MM.1S (cell line): ENCODE results near the gene MLLT10.
"Not testable (repeated sequence)": the region's sequence is repeated elsewhere in the genome, so short reads cannot be mapped to it uniquely, and the experiment has no call there.

Source experiments
- DNase-seq: peaks from one replicate; pipeline ENCODE4 v3.0.0-alpha.2; 2015
- H2AFZ ChIP-seq: fragments of 300-600 bp; sonication (generic); 2 replicates; pipeline ENCODE4 v1.6.0; 2016; ENCODE audit warnings: antibody characterized with exemption, low read length
- H3F3A ChIP-seq: fragments of 300-600 bp; sonication (generic); 2 replicates; pipeline ENCODE4 v1.6.1; 2016; ENCODE audit warnings: mild to moderate bottlenecking, antibody characterized with exemption, low read length, moderate library complexity, mixed read lengths; ENCODE audit not compliant: insufficient read depth
- H3K27ac ChIP-seq: fragments of 300-600 bp; sonication (generic); 2 replicates; pipeline ENCODE4 v1.5.1; 2016; ENCODE audit warnings: mild to moderate bottlenecking, low read length
- H3K27me3 ChIP-seq: fragments of 300-600 bp; sonication (generic); replicated peaks from 2 replicates; pipeline ENCODE4 v1.6.0; 2016; ENCODE audit warnings: low read length; ENCODE audit not compliant: insufficient read depth
- H3K36me3 ChIP-seq: fragments of 300-600 bp; sonication (generic); replicated peaks from 2 replicates; pipeline ENCODE4 v1.6.1; 2016; ENCODE audit warnings: mild to moderate bottlenecking, low read length, mixed read lengths; ENCODE audit not compliant: insufficient read depth
- H3K4me1 ChIP-seq: fragments of 300-600 bp; sonication (generic); 2 replicates; pipeline ENCODE4 v1.6.1; 2016; ENCODE audit warnings: low read length, mixed read lengths
- H3K4me2 ChIP-seq: fragments of 300-600 bp; sonication (generic); 2 replicates; pipeline ENCODE4 v1.6.0; 2016; ENCODE audit warnings: low read depth, low read length
- H3K4me3 ChIP-seq: fragments of 300-600 bp; sonication (generic); 2 replicates; pipeline ENCODE4 v1.5.1; 2016; ENCODE audit warnings: low read length, mixed read lengths
- H3K79me2 ChIP-seq: fragments of 300-600 bp; sonication (generic); 2 replicates; pipeline ENCODE4 v1.6.1; 2016; ENCODE audit warnings: mixed run types, low read length, mixed read lengths
- H3K9ac ChIP-seq: fragments of 300-600 bp; sonication (generic); 2 replicates; pipeline ENCODE4 v1.6.1; 2016; ENCODE audit warnings: low read length, mixed read lengths
- H3K9me2 ChIP-seq: fragments of 300-600 bp; sonication (generic); replicated peaks from 2 replicates; pipeline ENCODE4 v1.6.1; 2016; ENCODE audit warnings: mild to moderate bottlenecking, low read length, mixed read lengths; ENCODE audit not compliant: insufficient read depth
- H3K9me3 ChIP-seq: fragments of 300-600 bp; sonication (generic); replicated peaks from 2 replicates; pipeline ENCODE4 v1.6.1; 2016; ENCODE audit warnings: mild to moderate bottlenecking, low read length, mixed read lengths; ENCODE audit not compliant: insufficient read depth
- H4K20me1 ChIP-seq: fragments of 300-600 bp; sonication (generic); 2 replicates; pipeline ENCODE4 v1.6.1; 2016; ENCODE audit warnings: mild to moderate bottlenecking, low read length, moderate library complexity, mixed read lengths; ENCODE audit not compliant: insufficient read depth
- CTCF ChIP-seq: fragments of 300-600 bp; sonication (generic); IDR thresholded peaks from 2 replicates; pipeline ENCODE4 v1.5.1; 2016; ENCODE audit warnings: antibody characterized with exemption, low read length, mixed read lengths
- EZH2 ChIP-seq: fragments of 300-600 bp; sonication (generic); optimal IDR thresholded peaks from 2 replicates; pipeline ENCODE3; 2017; ENCODE audit warnings: low read depth, mild to moderate bottlenecking, antibody characterized with exemption, low read length, mixed read lengths
- EZH2phosphoT487 ChIP-seq: fragments of 300-600 bp; sonication (generic); IDR thresholded peaks from 2 replicates; pipeline ENCODE4 v1.6.1; 2018; ENCODE audit warnings: antibody characterized with exemption, low read length

The MLLT10 gene

GRCh38 chr10:21534280-21534586 lies 201 bp downstream of the MLLT10 start:
- H3K79me2 ChIP-seq, result peaks cover 40% of the 10 kb centered on the region
- H3K4me3 ChIP-seq, result peak overlapping the region; percentile 67
- DNase-seq, result no peak
- H2AFZ ChIP-seq, result no peak overlapping the region
- peak overlapping the region; percentile 55; the same call in 1 of the 2 replicates for H3K9ac ChIP-seq
- peak overlapping the region; percentile 38; the same call in 1 of the 2 replicates for H3K27ac ChIP-seq
- H3K27me3 ChIP-seq, result peaks cover 11% of the 10 kb centered on the region; the same call in 1 of the 2 replicates
- H3K9me2 ChIP-seq, result no peaks in the 10 kb centered on the region
- TF ChIP-seq EZH2phosphoT487, result no peak
- no peak for TF ChIP-seq EZH2
- TF ChIP-seq CTCF, result no peak
- no peaks in the 10 kb centered on the region for H4K20me1 ChIP-seq
- no peak overlapping the region for H3K4me2 ChIP-seq
- no peaks in the 10 kb centered on the region for H3K9me3 ChIP-seq
- peaks cover 11% of the 10 kb centered on the region for H3K4me1 ChIP-seq
- peaks cover 5% of the 10 kb centered on the region for H3K36me3 ChIP-seq
- H3F3A ChIP-seq, result peaks cover 4% of the 10 kb centered on the region; the same call in 1 of the 2 replicates

DNA sequence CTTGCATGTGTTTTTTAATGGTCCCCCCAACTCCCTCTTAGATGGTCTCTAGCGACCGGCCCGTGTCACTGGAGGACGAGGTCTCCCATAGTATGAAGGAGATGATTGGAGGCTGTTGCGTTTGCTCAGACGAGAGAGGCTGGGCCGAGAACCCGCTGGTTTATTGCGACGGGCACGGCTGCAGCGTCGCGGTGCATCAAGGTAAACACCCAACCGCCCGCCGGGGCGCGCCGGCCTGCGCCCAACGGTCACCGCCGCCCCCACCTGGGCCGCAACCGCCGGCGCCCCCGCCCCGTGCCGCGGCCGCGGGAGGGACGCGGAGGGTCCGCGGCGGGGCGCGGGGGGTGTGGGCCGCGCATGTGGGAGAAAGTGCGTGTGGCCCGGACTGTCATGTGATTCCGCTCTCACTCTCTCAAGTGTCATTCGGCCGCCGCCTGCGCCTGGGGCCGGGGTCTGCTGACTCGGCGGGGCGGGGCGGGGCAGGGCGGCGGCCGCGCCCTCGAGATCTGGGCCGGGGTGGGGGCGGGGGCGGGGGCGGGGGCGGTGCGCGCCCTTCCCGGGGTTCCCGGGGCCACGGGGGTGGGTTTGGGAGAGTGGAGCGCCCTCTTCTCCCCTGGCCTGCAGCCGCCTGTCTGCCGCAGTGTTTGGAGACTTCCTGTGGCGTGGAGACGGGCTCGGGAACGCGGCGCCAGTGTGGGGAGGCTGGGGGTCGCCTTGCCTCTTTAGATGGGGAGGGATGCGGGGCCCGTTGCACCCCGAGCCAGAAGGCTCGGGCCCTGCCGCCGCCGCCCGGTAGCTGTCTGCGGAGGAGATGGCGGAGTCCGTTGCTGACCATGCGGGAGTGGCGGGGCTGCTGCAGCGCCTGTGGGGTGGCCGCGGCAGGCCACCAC lies 817 bp downstream of the MLLT10 start:
- peak overlapping the region; percentile 57 for H3K4me2 ChIP-seq
- DNase-seq, result peak; percentile 66
- TF ChIP-seq EZH2, result no peak
- no peak for TF ChIP-seq CTCF
- no peak for TF ChIP-seq EZH2phosphoT487
- H3K9me3 ChIP-seq, result no peaks in the 10 kb centered on the region
- H3K4me3 ChIP-seq, result peak overlapping the region; percentile 67
- H3K36me3 ChIP-seq, result peaks cover 5% of the 10 kb centered on the region
- peaks cover 11% of the 10 kb centered on the region for H3K4me1 ChIP-seq
- H4K20me1 ChIP-seq, result no peaks in the 10 kb centered on the region
- H3K27ac ChIP-seq, result peak overlapping the region; percentile 38; the same call in 1 of the 2 replicates
- H3K9ac ChIP-seq, result peak overlapping the region; percentile 55; the same call in 1 of the 2 replicates
- no peaks in the 10 kb centered on the region for H3K9me2 ChIP-seq
- H3K27me3 ChIP-seq, result peaks cover 11% of the 10 kb centered on the region; the same call in 1 of the 2 replicates
- H2AFZ ChIP-seq, result no peak overlapping the region
- H3K79me2 ChIP-seq, result peaks cover 40% of the 10 kb centered on the region
- peaks cover 4% of the 10 kb centered on the region; the same call in 1 of the 2 replicates for H3F3A ChIP-seq

- H3K27ac ChIP-seq, result no peak overlapping the region
- peak overlapping the region; percentile 57 for H3K4me2 ChIP-seq
- no peaks in the 10 kb centered on the region for H3K9me3 ChIP-seq
- H3K79me2 ChIP-seq, result peaks cover 43% of the 10 kb centered on the region
- H2AFZ ChIP-seq, result no peak overlapping the region
- peak overlapping the region; percentile 29; the same call in 1 of the 2 replicates for H3K4me3 ChIP-seq
- peaks cover 11% of the 10 kb centered on the region for H3K4me1 ChIP-seq
- H3K36me3 ChIP-seq, result peaks cover 5% of the 10 kb centered on the region
- H3K27me3 ChIP-seq, result peaks cover 5% of the 10 kb centered on the region; the same call in 1 of the 2 replicates
- peaks cover 3% of the 10 kb centered on the region; the same call in 1 of the 2 replicates for H3F3A ChIP-seq
- H3K9me2 ChIP-seq, result no peaks in the 10 kb centered on the region
- DNase-seq, result no peak
- no peaks in the 10 kb centered on the region for H4K20me1 ChIP-seq
- no peak overlapping the region for H3K9ac ChIP-seq
- TF ChIP-seq CTCF (no peak), EZH2phosphoT487 (no peak), EZH2 (no peak)
Measured at GRCh38 chr10:21535494-21535965, 1.5 kb downstream of the MLLT10 start.

- not testable (repeated sequence) for DNase-seq, H3K9me3 ChIP-seq, H3K27me3 ChIP-seq, H3K36me3 ChIP-seq, H3K4me2 ChIP-seq, H3K27ac ChIP-seq, H4K20me1 ChIP-seq, H2AFZ ChIP-seq, H3K9ac ChIP-seq, H3K4me3 ChIP-seq, H3F3A ChIP-seq, H3K9me2 ChIP-seq
- peaks cover 45% of the 10 kb centered on the region for H3K79me2 ChIP-seq
- peaks cover 11% of the 10 kb centered on the region for H3K4me1 ChIP-seq
Measured at GRCh38 chr10:21535976-21536375, 1.9 kb downstream of the MLLT10 start.
